Right ventricle myocardium inferior (tissue), 1 donor: Measurements from ENCODE around the gene LIN7B. TPM values are rescaled to one million over a fixed set of nuclear protein-coding genes. Genes with fewer than 3 reads are reported as not detected.

ENCODE experiments used
- ATAC-seq: fragments of 200-7000 bp; cut with Tn5 transposase; one replicate; pipeline ENCODE4 v1.9.1; 2020; ENCODE audit warnings: mild to moderate bottlenecking, moderate library complexity
- DNase-seq: peaks from one replicate; pipeline ENCODE4 v3.0.0; 2021; ENCODE audit errors: missing footprints
- intact Hi-C: fragments of 100-400 bp; cut with DNase I; formaldehyde crosslinking; loops from one replicate; pipeline ENCODE4 v1.11.0; 2022
- total RNA-seq: library from RNA; stranded (reverse); fragmentation: NEBNext Ultra II Directional; extraction: Animal tissue kit (Norgen Biotek cat#: 25700); gene quantifications from one replicate; pipeline ENCODE4 v1.2.1, GENCODE V29; 2021
- donor health status: DM: no; HTN: yes; CAD: no; lungs with severe emphysema.

Gene LIN7B
- total RNA-seq, 1 donor from 2014 or later = 21.1 TPM

- DNase-seq = no peak
- intact Hi-C loops = no loop called here
These were observed 22.7 kb upstream of the LIN7B start for GRCh38 chr19:49091391-49092038.

GRCh38 chr19:49092686-49093085 lies 21.5 kb upstream of the LIN7B start:
- intact Hi-C loops = no loop called here

More at GRCh38 chr19:49091391-49092038, 22.7 kb upstream of the LIN7B start:
- ATAC-seq = no peak

GRCh38 chr19:49094505-49095482 lies 19.4 kb upstream of the LIN7B start:
- intact Hi-C loops = loop anchor here (5.0 kb wide), 2 partner anchors 53 to 103 kb away; no protein-coding TSS in a partner anchor
- ATAC-seq (peak; percentile 91), DNase-seq (no peak)

More at GRCh38 chr19:49092686-49093085, 21.5 kb upstream of the LIN7B start:
- DNase-seq (no peak), ATAC-seq (no peak)

- DNase-seq = no peak
- peak; percentile 65 for ATAC-seq
- intact Hi-C loops = loop anchor here (5.0 kb wide), 2 partner anchors 50 to 100 kb away; no protein-coding TSS in a partner anchor
These were observed 16.5 kb upstream of the LIN7B start for GRCh38 chr19:49097453-49098288.

- intact Hi-C loops = loop anchor here (5.0 kb wide), 2 partner anchors 49 to 99 kb away; no protein-coding TSS in a partner anchor
- ATAC-seq = no peak
- no peak for DNase-seq
These were observed 15.4 kb upstream of the LIN7B start for GRCh38 chr19:49098795-49099194.

DNA sequence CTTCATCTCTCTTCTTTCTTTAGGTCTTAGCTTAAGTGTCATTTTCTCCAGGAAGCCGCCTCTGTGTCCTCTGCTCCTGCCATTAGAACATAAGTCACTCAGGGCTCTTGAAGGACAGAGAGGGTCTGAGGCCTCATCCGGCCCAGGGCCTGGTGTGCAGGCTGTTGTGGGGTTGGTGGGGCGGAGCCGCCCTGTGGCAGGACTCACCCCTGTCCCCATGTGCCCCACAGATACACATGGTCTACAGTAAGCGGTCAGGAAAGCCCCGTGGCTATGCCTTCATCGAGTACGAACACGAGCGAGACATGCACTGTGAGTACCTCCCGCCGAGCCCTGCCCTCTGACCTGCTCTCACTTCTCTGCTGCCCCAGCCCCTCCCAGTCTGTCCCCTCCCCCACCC lies 13.0 kb upstream of the LIN7B start:
- intact Hi-C loops = no loop called here
- no peak for DNase-seq
- ATAC-seq = no peak

DNA sequence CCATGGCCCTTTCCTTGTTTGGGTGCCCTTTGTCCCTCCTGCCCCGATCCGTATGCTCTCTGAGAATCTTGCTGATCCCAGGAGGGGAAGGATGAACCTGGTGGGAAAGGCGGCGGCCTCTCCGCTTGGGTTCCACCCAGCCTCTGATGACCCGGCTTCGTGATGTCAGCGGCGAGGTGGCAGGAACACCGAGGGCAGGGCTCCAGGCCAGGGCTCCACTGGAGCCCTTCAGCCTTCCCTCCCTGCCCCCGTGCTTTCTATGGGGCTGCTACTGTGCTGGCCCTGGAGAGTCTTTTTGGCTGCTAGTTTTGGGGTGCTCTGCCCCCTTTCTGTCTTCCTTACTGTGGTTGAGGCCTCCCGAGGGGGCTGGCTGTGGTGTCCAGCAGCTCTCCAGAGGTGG lies 11.9 kb upstream of the LIN7B start:
- ATAC-seq (no peak), DNase-seq (no peak)
- intact Hi-C loops = no loop called here

GRCh38 chr19:49103331-49104085 lies 10.7 kb upstream of the LIN7B start:
- intact Hi-C loops = no loop called here
- DNase-seq (no peak), ATAC-seq (no peak)

- ATAC-seq = peak; percentile 23
- DNase-seq = no peak
- intact Hi-C loops = no loop called here
These were observed 9.8 kb upstream of the LIN7B start for GRCh38 chr19:49104229-49104864.

DNA sequence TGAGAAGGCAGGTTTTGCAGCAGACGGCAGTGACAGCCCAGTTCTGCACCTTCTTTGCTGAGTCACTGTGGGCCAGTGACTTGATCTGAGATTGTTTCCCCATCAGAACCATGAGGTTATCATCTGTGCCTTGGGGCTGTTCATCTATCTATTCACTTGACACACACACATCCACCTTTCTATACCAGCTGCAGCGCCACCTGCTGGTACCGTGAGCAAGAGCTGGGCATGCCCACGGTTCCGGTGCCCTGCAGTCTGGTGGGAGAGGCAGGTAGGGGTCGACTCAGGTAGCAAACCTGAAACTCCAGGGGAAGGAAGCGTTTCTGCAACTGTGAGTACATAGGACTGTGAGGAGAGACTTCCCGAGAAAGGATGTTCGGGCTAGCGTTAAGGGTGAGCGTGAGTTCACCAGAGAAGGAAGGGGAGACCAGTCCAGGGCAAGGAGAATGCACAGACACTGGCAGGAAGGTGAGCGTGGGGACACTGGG lies 7.5 kb upstream of the LIN7B start:
- ATAC-seq (no peak), DNase-seq (peak; percentile 83)
- intact Hi-C loops = no loop called here

- DNase-seq = no peak
- ATAC-seq = no peak
- intact Hi-C loops = no loop called here
These were observed 6.3 kb upstream of the LIN7B start for GRCh38 chr19:49107625-49108459.

DNA sequence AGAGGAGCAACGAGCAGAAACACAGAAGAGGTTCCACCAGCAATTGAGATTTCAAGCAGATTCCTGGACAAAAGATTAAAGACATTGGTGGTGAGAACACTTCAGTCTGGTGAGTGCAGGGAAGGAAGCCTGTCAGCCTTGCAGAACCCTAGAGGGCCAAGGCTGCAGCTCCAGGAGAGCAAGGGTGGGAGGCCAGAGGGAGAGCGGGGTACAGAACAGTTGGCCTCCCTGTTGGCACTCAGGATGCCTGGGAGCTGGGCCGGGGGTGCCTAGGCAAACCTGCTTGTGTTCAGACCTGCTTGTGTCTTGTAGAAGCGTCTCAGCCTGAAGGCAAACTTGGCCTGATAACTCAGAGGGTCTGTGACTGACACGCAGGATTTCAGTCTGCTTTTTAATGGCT lies 5.1 kb upstream of the LIN7B start:
- ATAC-seq = no peak
- intact Hi-C loops = no loop called here
- DNase-seq = no peak

DNA sequence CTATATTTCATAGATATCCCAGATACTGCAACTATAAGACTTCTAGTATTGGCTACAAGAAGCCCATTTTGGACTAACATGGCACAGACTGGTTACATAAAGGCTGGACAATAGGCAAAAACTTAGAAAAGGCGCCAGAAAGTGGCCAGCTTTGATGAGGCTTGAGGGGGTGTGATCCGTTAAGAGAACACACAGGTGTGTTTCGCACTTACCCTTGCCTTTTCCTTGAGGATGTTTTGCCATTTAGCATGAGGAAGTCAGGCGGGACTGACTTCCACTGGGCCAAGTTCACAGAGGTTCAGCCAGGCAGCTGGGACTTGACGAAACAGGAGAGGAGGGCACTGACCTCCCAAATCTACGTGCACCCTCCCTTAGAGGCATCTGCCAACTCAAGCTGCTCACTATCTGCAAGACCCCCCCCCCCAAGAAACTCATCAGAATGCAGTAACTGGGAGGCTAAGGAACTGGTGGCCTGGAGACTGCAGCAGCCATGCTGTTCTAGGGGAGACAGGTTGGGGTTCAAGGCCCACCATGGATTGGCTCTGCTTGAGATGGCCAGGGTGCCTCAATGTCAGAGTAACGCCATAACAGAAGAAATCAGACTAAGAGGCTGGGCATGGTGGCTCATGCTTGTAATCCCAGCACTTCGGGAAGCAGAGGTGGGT lies 4.5 kb upstream of the LIN7B start:
- intact Hi-C loops = no loop called here
- no peak for ATAC-seq

DNA sequence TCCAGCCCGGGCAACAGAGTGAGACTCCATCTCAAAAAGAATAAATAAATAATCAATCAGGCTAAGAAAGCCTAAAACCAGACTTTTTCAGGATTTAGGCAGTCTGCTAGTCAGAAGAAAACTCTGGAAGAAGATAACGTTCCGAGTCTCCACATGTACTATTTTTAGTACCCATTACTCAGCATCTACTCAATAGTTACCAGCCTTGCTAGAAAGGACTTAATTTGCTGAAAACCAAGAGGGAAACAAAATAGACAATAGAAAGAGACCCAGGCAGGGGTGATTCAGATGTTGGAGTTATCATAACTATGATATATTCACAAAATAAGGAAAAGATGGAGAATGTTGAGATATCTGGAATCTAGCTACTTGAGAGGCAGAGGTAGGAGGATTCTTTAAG lies 3.6 kb upstream of the LIN7B start:
- no peak for DNase-seq
- ATAC-seq = no peak
- intact Hi-C loops = no loop called here

More for the DNA sequence above, 4.5 kb upstream of the LIN7B start:
- DNase-seq = no peak

- ATAC-seq (no peak), DNase-seq (no peak)
- intact Hi-C loops = no loop called here
These were observed 2.8 kb upstream of the LIN7B start for GRCh38 chr19:49111218-49111998.
